ENCODE results near the gene AGAP3. TPM values are rescaled to one million over a fixed set of nuclear protein-coding genes. Genes with fewer than 3 reads are reported as not detected.

AGAP3 gene
- total RNA-seq, 1 experiment from 2014 or later = 1.6 TPM

- H2AFZ ChIP-seq (ENCODE audit: low read length) = no peak overlapping the region
- H3K9me3 ChIP-seq (ENCODE audit: low read length) = no peaks in the 10 kb centered on the region
- no peaks in the 10 kb centered on the region for H3K79me2 ChIP-seq (ENCODE audit: low read length)
- DNase-seq = no peak
- no peak overlapping the region for H3K4me2 ChIP-seq (ENCODE audit: low read depth, low read length, poor library complexity, severe bottlenecking)
- no peaks in the 10 kb centered on the region for H3K27me3 ChIP-seq (ENCODE audit: low read length)
- no peaks in the 10 kb centered on the region for H3K36me3 ChIP-seq (ENCODE audit: insufficient read depth, low read length)
- H3K9ac ChIP-seq (ENCODE audit: low read length) = no peak overlapping the region
- H3K27ac ChIP-seq (ENCODE audit: low read length) = no peak overlapping the region
- no peaks in the 10 kb centered on the region for H3K4me1 ChIP-seq (ENCODE audit: low read length)
- H4K20me1 ChIP-seq (ENCODE audit: insufficient read depth, low read depth, low read length) = no peaks in the 10 kb centered on the region
- H3K4me3 ChIP-seq (ENCODE audit: low read length) = no peak overlapping the region
- H3K9me2 ChIP-seq (replicated peaks; ENCODE audit: insufficient read depth, low read length) = no peaks in the 10 kb centered on the region
Observed at GRCh38 chr7:151113344-151114150, 27.3 kb downstream of the AGAP3 start.

- H3K9ac ChIP-seq (ENCODE audit: low read length) = no peak overlapping the region
- no peaks in the 10 kb centered on the region for H4K20me1 ChIP-seq (ENCODE audit: insufficient read depth, low read depth, low read length)
- H2AFZ ChIP-seq (ENCODE audit: low read length) = no peak overlapping the region
- no peak for DNase-seq
- H3K9me2 ChIP-seq (replicated peaks; ENCODE audit: insufficient read depth, low read length) = no peaks in the 10 kb centered on the region
- H3K27me3 ChIP-seq (ENCODE audit: low read length) = no peaks in the 10 kb centered on the region
- H3K4me1 ChIP-seq (ENCODE audit: low read length) = no peaks in the 10 kb centered on the region
- no peaks in the 10 kb centered on the region for H3K36me3 ChIP-seq (ENCODE audit: insufficient read depth, low read length)
- no peaks in the 10 kb centered on the region for H3K79me2 ChIP-seq (ENCODE audit: low read length)
- no peak overlapping the region for H3K27ac ChIP-seq (ENCODE audit: low read length)
- H3K4me2 ChIP-seq (ENCODE audit: low read depth, low read length, poor library complexity, severe bottlenecking) = no peak overlapping the region
- no peak overlapping the region for H3K4me3 ChIP-seq (ENCODE audit: low read length)
- no peaks in the 10 kb centered on the region for H3K9me3 ChIP-seq (ENCODE audit: low read length)
Observed at GRCh38 chr7:151114151-151115090, 28.1 kb downstream of the AGAP3 start.

- Histone ChIP-seq H3K4me2 (ENCODE audit: low read depth, low read length, poor library complexity, severe bottlenecking) (no peak overlapping the region), H3K79me2 (ENCODE audit: low read length) (no peaks in the 10 kb centered on the region)
- DNase-seq = no peak
Observed at GRCh38 chr7:151115121-151115835, 29.0 kb downstream of the AGAP3 start.

GRCh38 chr7:151115836-151116418 lies 29.7 kb downstream of the AGAP3 start:
- H3K27ac ChIP-seq (ENCODE audit: low read length) = no peak overlapping the region
- no peaks in the 10 kb centered on the region for H3K27me3 ChIP-seq (ENCODE audit: low read length)
- no peaks in the 10 kb centered on the region for H3K4me1 ChIP-seq (ENCODE audit: low read length)
- H3K4me2 ChIP-seq (ENCODE audit: low read depth, low read length, poor library complexity, severe bottlenecking) = no peak overlapping the region
- H3K4me3 ChIP-seq (ENCODE audit: low read length) = no peak overlapping the region
- H3K9ac ChIP-seq (ENCODE audit: low read length) = no peak overlapping the region
- no peaks in the 10 kb centered on the region for H4K20me1 ChIP-seq (ENCODE audit: insufficient read depth, low read depth, low read length)
- no peaks in the 10 kb centered on the region for H3K9me3 ChIP-seq (ENCODE audit: low read length)
- no peak overlapping the region for H2AFZ ChIP-seq (ENCODE audit: low read length)
- no peaks in the 10 kb centered on the region for H3K79me2 ChIP-seq (ENCODE audit: low read length)
- no peaks in the 10 kb centered on the region for H3K9me2 ChIP-seq (replicated peaks; ENCODE audit: insufficient read depth, low read length)
- no peak for DNase-seq
- H3K36me3 ChIP-seq (ENCODE audit: insufficient read depth, low read length) = no peaks in the 10 kb centered on the region

More at GRCh38 chr7:151115121-151115835, 29.0 kb downstream of the AGAP3 start:
- H4K20me1 ChIP-seq (ENCODE audit: insufficient read depth, low read depth, low read length) = no peaks in the 10 kb centered on the region
- H3K4me3 ChIP-seq (ENCODE audit: low read length) = no peak overlapping the region
- no peaks in the 10 kb centered on the region for H3K27me3 ChIP-seq (ENCODE audit: low read length)
- H3K27ac ChIP-seq (ENCODE audit: low read length) = no peak overlapping the region
- H3K9me2 ChIP-seq (replicated peaks; ENCODE audit: insufficient read depth, low read length) = no peaks in the 10 kb centered on the region
- H3K36me3 ChIP-seq (ENCODE audit: insufficient read depth, low read length) = no peaks in the 10 kb centered on the region
- H2AFZ ChIP-seq (ENCODE audit: low read length) = no peak overlapping the region
- no peaks in the 10 kb centered on the region for H3K4me1 ChIP-seq (ENCODE audit: low read length)
- no peak overlapping the region for H3K9ac ChIP-seq (ENCODE audit: low read length)
- no peaks in the 10 kb centered on the region for H3K9me3 ChIP-seq (ENCODE audit: low read length)

GRCh38 chr7:151116603-151117440 lies 30.5 kb downstream of the AGAP3 start:
- Histone ChIP-seq H2AFZ (ENCODE audit: low read length) (no peak overlapping the region), H3K4me2 (ENCODE audit: low read depth, low read length, poor library complexity, severe bottlenecking) (no peak overlapping the region), H4K20me1 (ENCODE audit: insufficient read depth, low read depth, low read length) (no peaks in the 10 kb centered on the region), H3K79me2 (ENCODE audit: low read length) (no peaks in the 10 kb centered on the region), H3K4me1 (ENCODE audit: low read length) (no peaks in the 10 kb centered on the region), H3K27ac (ENCODE audit: low read length) (no peak overlapping the region), H3K9me3 (ENCODE audit: low read length) (no peaks in the 10 kb centered on the region), H3K9ac (ENCODE audit: low read length) (peak overlapping the region; percentile 5; the same call in 1 of the 2 replicates), H3K27me3 (ENCODE audit: low read length) (no peaks in the 10 kb centered on the region), H3K4me3 (ENCODE audit: low read length) (no peak overlapping the region; the same call in 1 of the 2 replicates), H3K9me2 (replicated peaks; ENCODE audit: insufficient read depth, low read length) (no peaks in the 10 kb centered on the region), H3K36me3 (ENCODE audit: insufficient read depth, low read length) (no peaks in the 10 kb centered on the region)
- no peak for DNase-seq

- no peak for DNase-seq
- Histone ChIP-seq H2AFZ (ENCODE audit: low read length) (no peak overlapping the region), H3K4me1 (ENCODE audit: low read length) (no peaks in the 10 kb centered on the region), H3K36me3 (ENCODE audit: insufficient read depth, low read length) (no peaks in the 10 kb centered on the region), H3K27ac (ENCODE audit: low read length) (no peak overlapping the region), H3K9ac (ENCODE audit: low read length) (peak overlapping the region; percentile 5; the same call in 1 of the 2 replicates), H3K9me2 (replicated peaks; ENCODE audit: insufficient read depth, low read length) (no peaks in the 10 kb centered on the region), H4K20me1 (ENCODE audit: insufficient read depth, low read depth, low read length) (no peaks in the 10 kb centered on the region), H3K4me2 (ENCODE audit: low read depth, low read length, poor library complexity, severe bottlenecking) (no peak overlapping the region), H3K9me3 (ENCODE audit: low read length) (no peaks in the 10 kb centered on the region), H3K4me3 (ENCODE audit: low read length) (no peak overlapping the region; the same call in 1 of the 2 replicates), H3K27me3 (ENCODE audit: low read length) (no peaks in the 10 kb centered on the region), H3K79me2 (ENCODE audit: low read length) (no peaks in the 10 kb centered on the region)
Observed at GRCh38 chr7:151117565-151117964, 31.3 kb downstream of the AGAP3 start.
